ENCODE data around the gene JPH4.

GRCh38 chr14:23566112-23566777, 12.3 kb downstream of the JPH4 start:
- TF ChIP-seq POLR2A (IDR thresholded peaks at IDR 0.05; ENCODE audit: extremely low read depth, insufficient read length) = no peak
- no peak for TF ChIP-seq CTCF (IDR thresholded peaks at IDR 0.05; ENCODE audit: low read depth, low read length)
